ENCODE results near the gene MAST1. TPM values are rescaled to one million over a fixed set of nuclear protein-coding genes. Genes with fewer than 3 reads are reported as not detected.

The MAST1 gene
- total RNA-seq, 1 experiment from 2014 or later, result 28.9 TPM

GRCh38 chr19:12884926-12885748 is 46.8 kb downstream of the MAST1 start:
- Histone ChIP-seq H2AFZ (ENCODE audit: low read depth, low read length, poor library complexity, severe bottlenecking) (no peak overlapping the region), H3K9me2 (ENCODE audit: insufficient read depth) (no peaks in the 10 kb centered on the region), H3K9me3 (ENCODE audit: control insufficient read depth in 1 of 2, insufficient read depth in 1 of 2, low read depth in 1 of 2, low read length in 2 of 2) (peaks cover 0 to 14% of the 10 kb centered on the region in 2 experiments; a peak in 2 of 4 replicates), H3K36me3 (ENCODE audit: control insufficient read depth in 1 of 2, insufficient read depth in 2 of 2, low read length in 2 of 2) (no peaks in the 10 kb centered on the region), H3K9ac (ENCODE audit: low read length) (no peak overlapping the region), H3K79me2 (ENCODE audit: insufficient read depth, low read length) (no peaks in the 10 kb centered on the region), H3K4me1 (ENCODE audit: control insufficient read depth in 1 of 2, insufficient read depth in 2 of 2, low read length in 2 of 2) (peaks cover 5 to 15% of the 10 kb centered on the region in 2 experiments; a peak in 3 of 4 replicates), H4K20me1 (ENCODE audit: insufficient read depth) (no peaks in the 10 kb centered on the region), H3K27me3 (ENCODE audit: insufficient read depth, low read length) (no peaks in the 10 kb centered on the region), H3K4me3 (replicated peaks in 1 of 2; ENCODE audit: low read depth in 1 of 2, low read length in 2 of 2) (no peak overlapping the region), H3K4me2 (ENCODE audit: low read length) (no peak overlapping the region), H3K27ac (ENCODE audit: low read depth, low read length) (no peak overlapping the region)
- RAD21 ChIA-PET (ENCODE audit: low non-redundant PET in 1 of 2, low total read pairs in 2 of 2, uncharacterized antibody in 2 of 2, unreplicated experiment in 2 of 2), result no interaction called here
- CTCF ChIA-PET, result no interaction called here
- no peak for ATAC-seq
- BruUV-seq (replicated peaks), result no TSS peak
- POLR2A ChIA-PET, result no interaction called here
- intact Hi-C loops (cut with micrococcal nuclease), result no loop called here
- TF ChIP-seq EZH2 (IDR thresholded peaks at IDR 0.05), result no peak
- no peak for TF ChIP-seq SRF (IDR thresholded peaks at IDR 0.05; ENCODE audit: low read depth)
- TF ChIP-seq, protein P1, sequence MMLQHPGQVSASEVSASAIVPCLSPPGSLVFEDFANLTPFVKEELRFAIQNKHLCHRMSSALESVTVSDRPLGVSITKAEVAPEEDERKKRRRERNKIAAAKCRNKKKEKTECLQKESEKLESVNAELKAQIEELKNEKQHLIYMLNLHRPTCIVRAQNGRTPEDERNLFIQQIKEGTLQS (IDR thresholded peaks at IDR 0.05), result no peak
- no peak for TF ChIP-seq FOSL1 (IDR thresholded peaks at IDR 0.05; ENCODE audit: low read depth)
- TF ChIP-seq TCF7L2 (IDR thresholded peaks at IDR 0.05; ENCODE audit: borderline replicate concordance, extremely low read depth, insufficient read depth, insufficient read length), result no peak
- no peak for TF ChIP-seq POLR2AphosphoS5 (IDR thresholded peaks at IDR 0.05; ENCODE audit: low read depth, low read length)
- no peak for TF ChIP-seq CEBPB (IDR thresholded peaks at IDR 0.05; ENCODE audit: low read depth)
- TF ChIP-seq MAX (IDR thresholded peaks at IDR 0.05), result no peak
- TF ChIP-seq ZFX (IDR thresholded peaks at IDR 0.05), result no peak
- TF ChIP-seq ZNF274 (IDR thresholded peaks at IDR 0.05; ENCODE audit: low read depth, low read length), result no peak
- TF ChIP-seq CBX3 (IDR thresholded peaks at IDR 0.05; ENCODE audit: low read depth), result no peak
- TF ChIP-seq, protein P2, sequence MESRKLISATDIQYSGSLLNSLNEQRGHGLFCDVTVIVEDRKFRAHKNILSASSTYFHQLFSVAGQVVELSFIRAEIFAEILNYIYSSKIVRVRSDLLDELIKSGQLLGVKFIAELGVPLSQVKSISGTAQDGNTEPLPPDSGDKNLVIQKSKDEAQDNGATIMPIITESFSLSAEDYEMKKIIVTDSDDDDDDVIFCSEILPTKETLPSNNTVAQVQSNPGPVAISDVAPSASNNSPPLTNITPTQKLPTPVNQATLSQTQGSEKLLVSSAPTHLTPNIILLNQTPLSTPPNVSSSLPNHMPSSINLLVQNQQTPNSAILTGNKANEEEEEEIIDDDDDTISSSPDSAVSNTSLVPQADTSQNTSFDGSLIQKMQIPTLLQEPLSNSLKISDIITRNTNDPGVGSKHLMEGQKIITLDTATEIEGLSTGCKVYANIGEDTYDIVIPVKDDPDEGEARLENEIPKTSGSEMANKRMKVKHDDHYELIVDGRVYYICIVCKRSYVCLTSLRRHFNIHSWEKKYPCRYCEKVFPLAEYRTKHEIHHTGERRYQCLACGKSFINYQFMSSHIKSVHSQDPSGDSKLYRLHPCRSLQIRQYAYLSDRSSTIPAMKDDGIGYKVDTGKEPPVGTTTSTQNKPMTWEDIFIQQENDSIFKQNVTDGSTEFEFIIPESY (IDR thresholded peaks at IDR 0.05; ENCODE audit: extremely low read depth, insufficient replicate concordance, low read length), result no peak
- TF ChIP-seq, protein P3, sequence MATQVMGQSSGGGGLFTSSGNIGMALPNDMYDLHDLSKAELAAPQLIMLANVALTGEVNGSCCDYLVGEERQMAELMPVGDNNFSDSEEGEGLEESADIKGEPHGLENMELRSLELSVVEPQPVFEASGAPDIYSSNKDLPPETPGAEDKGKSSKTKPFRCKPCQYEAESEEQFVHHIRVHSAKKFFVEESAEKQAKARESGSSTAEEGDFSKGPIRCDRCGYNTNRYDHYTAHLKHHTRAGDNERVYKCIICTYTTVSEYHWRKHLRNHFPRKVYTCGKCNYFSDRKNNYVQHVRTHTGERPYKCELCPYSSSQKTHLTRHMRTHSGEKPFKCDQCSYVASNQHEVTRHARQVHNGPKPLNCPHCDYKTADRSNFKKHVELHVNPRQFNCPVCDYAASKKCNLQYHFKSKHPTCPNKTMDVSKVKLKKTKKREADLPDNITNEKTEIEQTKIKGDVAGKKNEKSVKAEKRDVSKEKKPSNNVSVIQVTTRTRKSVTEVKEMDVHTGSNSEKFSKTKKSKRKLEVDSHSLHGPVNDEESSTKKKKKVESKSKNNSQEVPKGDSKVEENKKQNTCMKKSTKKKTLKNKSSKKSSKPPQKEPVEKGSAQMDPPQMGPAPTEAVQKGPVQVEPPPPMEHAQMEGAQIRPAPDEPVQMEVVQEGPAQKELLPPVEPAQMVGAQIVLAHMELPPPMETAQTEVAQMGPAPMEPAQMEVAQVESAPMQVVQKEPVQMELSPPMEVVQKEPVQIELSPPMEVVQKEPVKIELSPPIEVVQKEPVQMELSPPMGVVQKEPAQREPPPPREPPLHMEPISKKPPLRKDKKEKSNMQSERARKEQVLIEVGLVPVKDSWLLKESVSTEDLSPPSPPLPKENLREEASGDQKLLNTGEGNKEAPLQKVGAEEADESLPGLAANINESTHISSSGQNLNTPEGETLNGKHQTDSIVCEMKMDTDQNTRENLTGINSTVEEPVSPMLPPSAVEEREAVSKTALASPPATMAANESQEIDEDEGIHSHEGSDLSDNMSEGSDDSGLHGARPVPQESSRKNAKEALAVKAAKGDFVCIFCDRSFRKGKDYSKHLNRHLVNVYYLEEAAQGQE (IDR thresholded peaks at IDR 0.05; ENCODE audit: low read depth), result no peak
- TF ChIP-seq JUND (IDR thresholded peaks at IDR 0.05), result no peak
- TF ChIP-seq ELF1 (IDR thresholded peaks at IDR 0.05; ENCODE audit: borderline replicate concordance, low read depth), result no peak
- TF ChIP-seq EGR1 (IDR thresholded peaks at IDR 0.05; ENCODE audit: low read depth), result no peak
- DNase-seq (ENCODE audit: low read depth, low spot score), result no peak
